HEK293T (cell line): Measurements from ENCODE around the gene HMGXB4.

Source experiments
- ARNT ChIP-seq: fragments of 450-650 bp; IDR thresholded peaks from 2 replicates; pipeline ENCODE4 v1.6.1; 2017; ENCODE audit warnings: mild to moderate bottlenecking
- BHLHE40 ChIP-seq: fragments of 450-650 bp; IDR thresholded peaks from 2 replicates; pipeline ENCODE4 v1.6.1; 2016; ENCODE audit warnings: mild to moderate bottlenecking, moderate library complexity, borderline replicate concordance
- ELF4 ChIP-seq: fragments of 450-650 bp; IDR thresholded peaks from 2 replicates; pipeline ENCODE4 v1.6.1; 2017; ENCODE audit warnings: antibody characterized with exemption
- FOXK2 ChIP-seq: fragments of 450-650 bp; IDR thresholded peaks from 2 replicates; pipeline ENCODE4 v1.6.1; 2016; ENCODE audit warnings: mild to moderate bottlenecking
- FOXM1 ChIP-seq: fragments of 450-650 bp; IDR thresholded peaks from 2 replicates; pipeline ENCODE4 v1.6.1; 2017; ENCODE audit warnings: mild to moderate bottlenecking, borderline replicate concordance
- NFRKB ChIP-seq: fragments of 450-650 bp; IDR thresholded peaks from 2 replicates; pipeline ENCODE4 v1.6.1; 2016; ENCODE audit warnings: mild to moderate bottlenecking, moderate library complexity
- PKNOX1 ChIP-seq: fragments of 450-650 bp; IDR thresholded peaks from 2 replicates; pipeline ENCODE4 v1.6.1; 2016
- SP1 ChIP-seq: fragments of 450-650 bp; IDR thresholded peaks from 2 replicates; pipeline ENCODE4 v1.6.1; 2017
- SUZ12 ChIP-seq: fragments of 450-650 bp; IDR thresholded peaks from 2 replicates; pipeline ENCODE4 v1.6.1; 2016; ENCODE audit warnings: mild to moderate bottlenecking
- TARDBP ChIP-seq: fragments of 450-650 bp; IDR thresholded peaks from 2 replicates; pipeline ENCODE4 v1.6.1; 2016

- TF ChIP-seq ARNT: no peak
- no peak for TF ChIP-seq FOXK2
- no peak for TF ChIP-seq FOXM1
- TF ChIP-seq BHLHE40: no peak
- TF ChIP-seq SUZ12: no peak
- no peak for TF ChIP-seq SP1
- no peak for TF ChIP-seq ELF4
- TF ChIP-seq PKNOX1: no peak
- no peak for TF ChIP-seq TARDBP
- no peak for TF ChIP-seq NFRKB
These were observed 25.7 kb upstream of the HMGXB4 start for GRCh38 chr22:35231585-35232084.
